HL-60 (cell line): ENCODE results near the gene FSTL5.

Source experiments
- POLR2AphosphoS5 ChIP-seq: IDR thresholded peaks from 2 replicates; pipeline ENCODE4 v1.6.1; 2012; ENCODE audit warnings: low read depth
- TF ChIP-seq, protein P1 (sequence below): IDR thresholded peaks from one replicate; pipeline ENCODE4 v1.5.1; 2011; ENCODE audit warnings: low read length, control low read depth, inconsistent platforms; ENCODE audit not compliant: insufficient read depth

DNA sequence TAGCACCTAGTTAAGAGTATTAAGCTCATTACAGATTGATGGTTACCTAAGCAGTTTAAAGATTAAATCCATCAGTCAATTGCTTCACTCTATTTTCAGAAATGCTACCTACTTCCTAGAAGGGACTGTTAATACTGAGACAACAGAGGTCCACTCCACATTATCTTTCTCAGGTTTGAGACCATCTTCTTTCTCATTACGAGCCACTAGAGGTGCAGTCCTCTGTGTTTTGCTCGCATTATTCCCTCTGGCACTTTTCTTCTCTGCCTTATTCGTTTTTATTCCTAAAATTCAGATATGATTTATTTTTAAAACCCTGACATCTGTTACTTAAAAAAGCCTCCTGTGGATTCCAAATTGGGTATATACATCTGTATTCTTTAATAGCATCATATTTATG lies 459.1 kb downstream of the FSTL5 start:
- TF ChIP-seq, protein P1, sequence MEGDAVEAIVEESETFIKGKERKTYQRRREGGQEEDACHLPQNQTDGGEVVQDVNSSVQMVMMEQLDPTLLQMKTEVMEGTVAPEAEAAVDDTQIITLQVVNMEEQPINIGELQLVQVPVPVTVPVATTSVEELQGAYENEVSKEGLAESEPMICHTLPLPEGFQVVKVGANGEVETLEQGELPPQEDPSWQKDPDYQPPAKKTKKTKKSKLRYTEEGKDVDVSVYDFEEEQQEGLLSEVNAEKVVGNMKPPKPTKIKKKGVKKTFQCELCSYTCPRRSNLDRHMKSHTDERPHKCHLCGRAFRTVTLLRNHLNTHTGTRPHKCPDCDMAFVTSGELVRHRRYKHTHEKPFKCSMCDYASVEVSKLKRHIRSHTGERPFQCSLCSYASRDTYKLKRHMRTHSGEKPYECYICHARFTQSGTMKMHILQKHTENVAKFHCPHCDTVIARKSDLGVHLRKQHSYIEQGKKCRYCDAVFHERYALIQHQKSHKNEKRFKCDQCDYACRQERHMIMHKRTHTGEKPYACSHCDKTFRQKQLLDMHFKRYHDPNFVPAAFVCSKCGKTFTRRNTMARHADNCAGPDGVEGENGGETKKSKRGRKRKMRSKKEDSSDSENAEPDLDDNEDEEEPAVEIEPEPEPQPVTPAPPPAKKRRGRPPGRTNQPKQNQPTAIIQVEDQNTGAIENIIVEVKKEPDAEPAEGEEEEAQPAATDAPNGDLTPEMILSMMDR = no peak
- TF ChIP-seq POLR2AphosphoS5 = no peak
